RWPE2 (cell line): ENCODE measurements around the gene DSTN.

Source experiments
- ATAC-seq: fragments of 200-7000 bp; cut with Tn5 transposase; 3 replicates; pipeline ENCODE4 v1.9.1; 2021; ENCODE audit warnings: low read depth
- DNase-seq: peaks from one replicate; pipeline ENCODE4 v3.0.0-alpha.2; 2020; ENCODE audit warnings: low spot score
- H3K27ac ChIP-seq: fragments of 450-650 bp; 2 replicates; pipeline ENCODE4 v1.5.1; 2017; ENCODE audit warnings: mild to moderate bottlenecking; ENCODE audit not compliant: poor library complexity, severe bottlenecking
- H3K27me3 ChIP-seq: fragments of 250-450 bp; sonication (Bioruptor Pico); 2 replicates; pipeline ENCODE4 v1.5.1; 2021; ENCODE audit warnings: mild to moderate bottlenecking, moderate library complexity; ENCODE audit not compliant: insufficient read depth, poor library complexity, severe bottlenecking
- H3K36me3 ChIP-seq: fragments of 250-450 bp; sonication (Bioruptor Pico); 2 replicates; pipeline ENCODE4 v1.5.1; 2020; ENCODE audit warnings: low read depth, mild to moderate bottlenecking, moderate library complexity
- H3K4me1 ChIP-seq: fragments of 250-450 bp; sonication (Bioruptor Pico); 2 replicates; pipeline ENCODE4 v1.5.1; 2021; ENCODE audit warnings: mild to moderate bottlenecking, moderate library complexity; ENCODE audit not compliant: insufficient read depth, poor library complexity, severe bottlenecking
- H3K4me3 ChIP-seq: fragments of 250-450 bp; sonication (Bioruptor Pico); 2 replicates; pipeline ENCODE4 v1.5.1; 2021; ENCODE audit warnings: mild to moderate bottlenecking, moderate library complexity; ENCODE audit not compliant: severe bottlenecking
- H3K9me3 ChIP-seq: fragments of 250-450 bp; sonication (Bioruptor Pico); 2 replicates; pipeline ENCODE4 v1.5.1; 2021; ENCODE audit warnings: mild to moderate bottlenecking, moderate library complexity; ENCODE audit not compliant: severe bottlenecking
- TF ChIP-seq, protein P1 (sequence below): fragments of 450-650 bp; IDR thresholded peaks from one replicate; pipeline ENCODE4 v1.5.1; 2017; ENCODE audit warnings: mild to moderate bottlenecking, moderate library complexity; ENCODE audit not compliant: poor library complexity, severe bottlenecking

The DSTN gene

DNA sequence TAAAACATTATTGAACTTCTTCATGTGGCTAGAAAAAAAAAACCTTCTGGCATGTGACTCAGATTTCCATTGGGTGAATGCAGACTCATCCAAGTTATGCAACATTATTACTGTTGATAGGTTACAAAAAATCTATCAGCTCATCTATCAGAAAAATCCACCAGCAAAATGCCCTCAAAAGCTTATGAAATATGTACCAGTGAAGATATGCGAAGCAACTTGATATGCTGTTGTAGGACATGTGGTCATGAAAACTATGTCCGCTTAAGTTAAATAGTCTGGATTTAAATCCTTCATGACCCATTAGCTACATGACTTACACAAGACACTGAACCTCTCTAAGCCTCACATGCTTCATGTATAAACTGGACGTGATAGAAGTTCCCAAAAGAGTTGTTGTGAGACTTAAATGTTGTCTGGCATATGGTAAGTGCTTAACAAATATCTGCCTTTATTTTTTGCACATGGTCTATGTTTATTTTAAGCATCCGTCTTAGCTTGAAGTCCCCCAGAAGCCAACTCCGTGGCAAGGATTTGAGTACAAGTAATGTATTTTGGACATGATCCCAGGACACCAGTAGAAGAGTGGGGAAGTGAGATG is 26.2 kb upstream of the DSTN start:
- Histone ChIP-seq H3K27ac (no peak overlapping the region), H3K4me3 (no peak overlapping the region), H3K4me1 (peaks cover 7% of the 10 kb centered on the region), H3K9me3 (no peaks in the 10 kb centered on the region), H3K36me3 (no peaks in the 10 kb centered on the region), H3K27me3 (no peaks in the 10 kb centered on the region)
- TF ChIP-seq, protein P1, sequence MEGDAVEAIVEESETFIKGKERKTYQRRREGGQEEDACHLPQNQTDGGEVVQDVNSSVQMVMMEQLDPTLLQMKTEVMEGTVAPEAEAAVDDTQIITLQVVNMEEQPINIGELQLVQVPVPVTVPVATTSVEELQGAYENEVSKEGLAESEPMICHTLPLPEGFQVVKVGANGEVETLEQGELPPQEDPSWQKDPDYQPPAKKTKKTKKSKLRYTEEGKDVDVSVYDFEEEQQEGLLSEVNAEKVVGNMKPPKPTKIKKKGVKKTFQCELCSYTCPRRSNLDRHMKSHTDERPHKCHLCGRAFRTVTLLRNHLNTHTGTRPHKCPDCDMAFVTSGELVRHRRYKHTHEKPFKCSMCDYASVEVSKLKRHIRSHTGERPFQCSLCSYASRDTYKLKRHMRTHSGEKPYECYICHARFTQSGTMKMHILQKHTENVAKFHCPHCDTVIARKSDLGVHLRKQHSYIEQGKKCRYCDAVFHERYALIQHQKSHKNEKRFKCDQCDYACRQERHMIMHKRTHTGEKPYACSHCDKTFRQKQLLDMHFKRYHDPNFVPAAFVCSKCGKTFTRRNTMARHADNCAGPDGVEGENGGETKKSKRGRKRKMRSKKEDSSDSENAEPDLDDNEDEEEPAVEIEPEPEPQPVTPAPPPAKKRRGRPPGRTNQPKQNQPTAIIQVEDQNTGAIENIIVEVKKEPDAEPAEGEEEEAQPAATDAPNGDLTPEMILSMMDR, result no peak
- DNase-seq (no peak), ATAC-seq (no peak)

GRCh38 chr20:17545127-17545526 is 24.7 kb upstream of the DSTN start:
- Histone ChIP-seq H3K4me3 (no peak overlapping the region), H3K27ac (no peak overlapping the region), H3K9me3 (no peaks in the 10 kb centered on the region), H3K27me3 (no peaks in the 10 kb centered on the region), H3K36me3 (no peaks in the 10 kb centered on the region), H3K4me1 (peaks cover 7% of the 10 kb centered on the region)
- DNase-seq (no peak), ATAC-seq (no peak)
- TF ChIP-seq, protein P1, result no peak

- H3K27me3 ChIP-seq, result no peaks in the 10 kb centered on the region
- no peak overlapping the region for H3K4me3 ChIP-seq
- ATAC-seq, result no peak; the same call in 2 of the 3 replicates
- no peaks in the 10 kb centered on the region for H3K9me3 ChIP-seq
- no peak overlapping the region for H3K27ac ChIP-seq
- DNase-seq, result no peak
- H3K4me1 ChIP-seq, result peaks cover 5% of the 10 kb centered on the region
- H3K36me3 ChIP-seq, result no peaks in the 10 kb centered on the region
- TF ChIP-seq, protein P1, result no peak
Observed at GRCh38 chr20:17549131-17549530, 20.7 kb upstream of the DSTN start.

DNA sequence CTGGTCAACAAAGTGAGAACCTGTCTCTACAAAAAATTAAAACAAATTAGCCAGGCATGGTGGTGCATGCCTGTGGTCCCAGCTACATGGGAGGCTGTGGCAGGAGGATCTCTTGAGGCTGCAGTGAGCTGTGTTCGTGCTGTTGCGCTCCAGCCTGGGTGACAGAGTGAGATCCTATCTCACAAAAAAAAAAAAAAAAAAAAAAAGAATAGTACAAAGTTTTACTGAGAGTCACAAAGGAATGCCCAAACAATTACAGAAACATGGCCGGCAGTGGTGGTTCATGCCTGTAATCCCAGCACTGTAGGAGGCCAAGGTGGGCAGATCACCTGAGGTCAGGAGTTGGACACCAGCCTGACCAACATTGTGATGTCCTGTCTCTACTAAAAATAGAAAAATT is 14.8 kb upstream of the DSTN start:
- no peaks in the 10 kb centered on the region for H3K9me3 ChIP-seq
- ATAC-seq, result no peak
- H3K27ac ChIP-seq, result no peak overlapping the region

More for the DNA sequence above, 14.8 kb upstream of the DSTN start:
- Histone ChIP-seq H3K4me1 (peaks cover 36% of the 10 kb centered on the region), H3K36me3 (no peaks in the 10 kb centered on the region), H3K4me3 (no peak overlapping the region), H3K27me3 (no peaks in the 10 kb centered on the region)
- DNase-seq, result no peak
- TF ChIP-seq, protein P1, result no peak
